A673 (cell line): ENCODE results near the gene ZNF770. TPM values are rescaled to one million over a fixed set of nuclear protein-coding genes. Genes with fewer than 3 reads are reported as not detected.
A peak's percentile ranks its signal among the peaks of the same experiment; 100 is the strongest.

Source experiments
- BruUV-seq: library from RNA; stranded (reverse); fragments of 400-500 nt; replicated peaks from 2 replicates; lab custom pipeline; 2021; lab: Mats Ljungman, UMichigan
- CTCF ChIA-PET: fragments of 300-600 bp; sonication (Branson Sonifier 250); formaldehyde crosslinking; loops from one replicate; lab custom pipeline; 2022; ENCODE audit warnings: antibody characterized with exemption; lab: Charles Lee
- POLR2A ChIA-PET: fragments of 300-600 bp; sonication (Branson Sonifier 250); formaldehyde crosslinking; loops from one replicate; lab custom pipeline; 2022; ENCODE audit warnings: antibody characterized with exemption; ENCODE audit not compliant: low non-redundant PET; lab: Charles Lee
- DNase-seq: peaks from one replicate; pipeline ENCODE4 v3.0.0-alpha.2; 2015; ENCODE audit warnings: low spot score
- H3K27ac ChIP-seq: fragments of 200-600 bp; sonication (generic); 2 replicates; pipeline ENCODE4 v1.5.1; 2016; ENCODE audit warnings: mixed run types, low read depth, mild to moderate bottlenecking, mixed read lengths, antibody characterized with exemption, low read length; ENCODE audit not compliant: poor library complexity, severe bottlenecking
- H3K27me3 ChIP-seq: fragments of 200-600 bp; sonication (generic); replicated peaks from 2 replicates; pipeline ENCODE4 v1.6.1; 2017; ENCODE audit warnings: mixed run types, low read depth, mild to moderate bottlenecking, mixed read lengths, antibody characterized with exemption, low read length; ENCODE audit not compliant: insufficient read depth, poor library complexity
- H3K36me3 ChIP-seq: fragments of 200-600 bp; sonication (generic); 2 replicates; pipeline ENCODE4 v1.6.1; 2016; ENCODE audit warnings: mixed run types, mild to moderate bottlenecking, mixed read lengths, antibody characterized with exemption, low read length; ENCODE audit not compliant: insufficient read depth, poor library complexity, severe bottlenecking
- H3K4me1 ChIP-seq: fragments of 200-600 bp; sonication (generic); 2 replicates; pipeline ENCODE4 v1.6.1; 2017; ENCODE audit warnings: mixed run types, mild to moderate bottlenecking, mixed read lengths, antibody characterized with exemption, low read length; ENCODE audit not compliant: insufficient read depth, poor library complexity, severe bottlenecking
- H3K4me3 ChIP-seq: fragments of 200-600 bp; sonication (generic); 2 replicates; pipeline ENCODE4 v1.5.1; 2016; ENCODE audit warnings: low read depth, mixed run types, mild to moderate bottlenecking, mixed read lengths, low read length; ENCODE audit not compliant: poor library complexity, severe bottlenecking
- H3K9me3 ChIP-seq: fragments of 200-600 bp; sonication (generic); 2 replicates; pipeline ENCODE4 v1.6.1; 2016; ENCODE audit warnings: mixed run types, low read depth, mild to moderate bottlenecking, mixed read lengths, antibody characterized with exemption, low read length; ENCODE audit not compliant: poor library complexity, severe bottlenecking
- EZH2 ChIP-seq: fragments of 200-600 bp; sonication (generic); IDR thresholded peaks from 2 replicates; pipeline ENCODE4 v1.6.1; 2017; ENCODE audit warnings: borderline replicate concordance, low read depth, mild to moderate bottlenecking, mixed read lengths, antibody characterized with exemption, low read length; ENCODE audit not compliant: poor library complexity, severe bottlenecking
- intact Hi-C: fragments of 100-400 bp; cut with micrococcal nuclease; formaldehyde crosslinking; loops from one replicate; pipeline ENCODE4 v1.10.0; 2022; ENCODE audit not compliant: unreplicated experiment
- total RNA-seq: library from RNA; stranded (reverse); gene quantifications from 2 replicates; pipeline ENCODE4 v1.2.3, GENCODE V29; 2021
- TF ChIP-seq, protein P1 (sequence below): fragments of 300-800, 200-600 bp; sonication (generic); conservative IDR thresholded peaks from 2 replicates; pipeline ENCODE4 v1.5.1; 2017; ENCODE audit warnings: low read depth, mild to moderate bottlenecking, antibody characterized with exemption, low read length, moderate library complexity, mixed read lengths

The ZNF770 gene
- total RNA-seq, 1 experiment from 2014 or later, result 52.1 TPM

- CTCF ChIA-PET, result interaction anchor here (1.3 kb wide), 1 partner anchor 18 kb away, joined by 8 read pairs; the partner anchor contains the start of gene AQR
- TF ChIP-seq EZH2, result no peak
- TF ChIP-seq, protein P1, sequence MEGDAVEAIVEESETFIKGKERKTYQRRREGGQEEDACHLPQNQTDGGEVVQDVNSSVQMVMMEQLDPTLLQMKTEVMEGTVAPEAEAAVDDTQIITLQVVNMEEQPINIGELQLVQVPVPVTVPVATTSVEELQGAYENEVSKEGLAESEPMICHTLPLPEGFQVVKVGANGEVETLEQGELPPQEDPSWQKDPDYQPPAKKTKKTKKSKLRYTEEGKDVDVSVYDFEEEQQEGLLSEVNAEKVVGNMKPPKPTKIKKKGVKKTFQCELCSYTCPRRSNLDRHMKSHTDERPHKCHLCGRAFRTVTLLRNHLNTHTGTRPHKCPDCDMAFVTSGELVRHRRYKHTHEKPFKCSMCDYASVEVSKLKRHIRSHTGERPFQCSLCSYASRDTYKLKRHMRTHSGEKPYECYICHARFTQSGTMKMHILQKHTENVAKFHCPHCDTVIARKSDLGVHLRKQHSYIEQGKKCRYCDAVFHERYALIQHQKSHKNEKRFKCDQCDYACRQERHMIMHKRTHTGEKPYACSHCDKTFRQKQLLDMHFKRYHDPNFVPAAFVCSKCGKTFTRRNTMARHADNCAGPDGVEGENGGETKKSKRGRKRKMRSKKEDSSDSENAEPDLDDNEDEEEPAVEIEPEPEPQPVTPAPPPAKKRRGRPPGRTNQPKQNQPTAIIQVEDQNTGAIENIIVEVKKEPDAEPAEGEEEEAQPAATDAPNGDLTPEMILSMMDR, result no peak
- POLR2A ChIA-PET, result interaction anchor here (0.7 kb wide), 1 partner anchor 18 kb away, joined by 3 read pairs; the partner anchor contains the start of gene AQR
- H3K9me3 ChIP-seq, result no peaks in the 10 kb centered on the region
- intact Hi-C loops, result loop anchor here (5.0 kb wide), 1 partner anchor 70 kb away; no protein-coding TSS in a partner anchor
- peak overlapping the region; percentile 81 for H3K4me3 ChIP-seq
- peaks cover 20% of the 10 kb centered on the region for H3K36me3 ChIP-seq
- H3K27me3 ChIP-seq, result no peaks in the 10 kb centered on the region
- BruUV-seq, result no TSS peak
- peak overlapping the region; percentile 84 for H3K27ac ChIP-seq
- H3K4me1 ChIP-seq, result peaks cover 13% of the 10 kb centered on the region
- DNase-seq, result no peak
Measured at GRCh38 chr15:34987609-34988026, 469 bp downstream of the ZNF770 start.

- intact Hi-C loops, result loop anchor here (5.0 kb wide), 1 partner anchor 70 kb away; no protein-coding TSS in a partner anchor
Measured at GRCh38 chr15:34986771-34987480, 1.2 kb downstream of the ZNF770 start.

GRCh38 chr15:34986326-34986725 is 1.8 kb downstream of the ZNF770 start:
- Histone ChIP-seq H3K4me3 (peak overlapping the region; percentile 81), H3K4me1 (peaks cover 13% of the 10 kb centered on the region), H3K27ac (no peak overlapping the region), H3K9me3 (no peaks in the 10 kb centered on the region), H3K27me3 (no peaks in the 10 kb centered on the region), H3K36me3 (peaks cover 32% of the 10 kb centered on the region)
- no peak for DNase-seq
- POLR2A ChIA-PET, result no interaction called here
- CTCF ChIA-PET, result no interaction called here
- intact Hi-C loops, result loop anchor here (5.0 kb wide), 1 partner anchor 71 kb away; no protein-coding TSS in a partner anchor
- no TSS peak for BruUV-seq
- TF ChIP-seq, protein P1, result no peak
- TF ChIP-seq EZH2, result no peak

More at GRCh38 chr15:34986771-34987480, 1.2 kb downstream of the ZNF770 start:
- POLR2A ChIA-PET, result no interaction called here
- Histone ChIP-seq H3K27me3 (no peaks in the 10 kb centered on the region), H3K4me3 (peak overlapping the region; percentile 81), H3K36me3 (peaks cover 27% of the 10 kb centered on the region), H3K27ac (peak overlapping the region; percentile 84), H3K4me1 (peaks cover 13% of the 10 kb centered on the region), H3K9me3 (no peaks in the 10 kb centered on the region)
- BruUV-seq, result TSS peak; percentile 44
- CTCF ChIA-PET, result interaction anchor here (1.3 kb wide), 1 partner anchor 17 kb away, joined by 8 read pairs; the partner anchor contains the start of gene AQR
- TF ChIP-seq EZH2, result no peak
- TF ChIP-seq, protein P1, result no peak
- DNase-seq, result no peak
